WI38 (cell line): ENCODE data around the gene ZIC3.
"Not testable (repeated sequence)": the region's sequence is repeated elsewhere in the genome, so short reads cannot be mapped to it uniquely, and the experiment has no call there.

ENCODE experiments used
- H3K4me3 ChIP-seq: 2 replicates; pipeline ENCODE4 v1.5.1; 2011; ENCODE audit warnings: low read depth, mild to moderate bottlenecking, control low read depth, low read length
- TF ChIP-seq, protein P1 (sequence below): IDR thresholded peaks from 2 replicates; pipeline ENCODE4 v1.5.1; 2012; ENCODE audit warnings: low read depth, mild to moderate bottlenecking, control low read depth, low read length

The ZIC3 gene

DNA sequence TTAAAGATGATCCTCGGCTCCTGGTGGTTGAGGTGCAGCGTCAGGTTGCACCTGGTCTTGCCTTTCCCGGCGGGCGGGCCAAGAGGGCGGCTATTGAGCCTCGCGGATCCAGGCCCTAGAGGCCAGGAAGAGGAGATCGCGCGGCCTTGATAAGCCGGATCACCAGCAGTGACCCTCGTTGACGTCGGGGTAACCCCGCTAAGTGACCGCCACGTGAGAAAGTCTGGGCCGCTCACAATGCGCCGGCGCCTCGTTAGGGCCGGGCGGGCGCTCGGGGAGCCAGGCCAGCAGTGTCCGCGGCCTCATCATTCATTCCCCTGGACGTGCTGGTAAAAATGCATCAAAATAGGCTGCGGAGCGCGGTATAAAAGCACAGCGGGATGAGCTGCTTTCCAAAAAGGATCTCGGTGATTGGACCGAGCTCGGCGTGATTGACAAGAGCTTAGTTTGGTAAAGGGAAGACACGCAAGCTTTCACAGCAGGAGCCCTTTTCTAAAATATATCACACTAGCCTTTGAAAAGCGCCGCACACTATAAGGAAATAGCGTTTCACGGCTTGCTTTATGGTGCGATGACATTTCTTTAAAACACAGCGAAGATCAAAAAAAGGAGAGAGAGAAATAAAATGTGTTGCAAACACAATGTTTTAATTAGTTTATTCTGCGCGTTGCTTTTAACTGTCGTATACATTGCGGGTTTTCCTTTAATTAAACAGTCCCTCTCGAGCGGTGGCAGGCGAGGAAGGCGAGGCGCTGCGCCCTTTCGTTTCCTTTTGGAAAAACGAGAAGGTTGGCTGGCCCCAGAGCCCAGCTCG, 15.9 kb upstream of the ZIC3 start:
- H3K4me3 ChIP-seq, result no peak overlapping the region
- TF ChIP-seq, protein P1, sequence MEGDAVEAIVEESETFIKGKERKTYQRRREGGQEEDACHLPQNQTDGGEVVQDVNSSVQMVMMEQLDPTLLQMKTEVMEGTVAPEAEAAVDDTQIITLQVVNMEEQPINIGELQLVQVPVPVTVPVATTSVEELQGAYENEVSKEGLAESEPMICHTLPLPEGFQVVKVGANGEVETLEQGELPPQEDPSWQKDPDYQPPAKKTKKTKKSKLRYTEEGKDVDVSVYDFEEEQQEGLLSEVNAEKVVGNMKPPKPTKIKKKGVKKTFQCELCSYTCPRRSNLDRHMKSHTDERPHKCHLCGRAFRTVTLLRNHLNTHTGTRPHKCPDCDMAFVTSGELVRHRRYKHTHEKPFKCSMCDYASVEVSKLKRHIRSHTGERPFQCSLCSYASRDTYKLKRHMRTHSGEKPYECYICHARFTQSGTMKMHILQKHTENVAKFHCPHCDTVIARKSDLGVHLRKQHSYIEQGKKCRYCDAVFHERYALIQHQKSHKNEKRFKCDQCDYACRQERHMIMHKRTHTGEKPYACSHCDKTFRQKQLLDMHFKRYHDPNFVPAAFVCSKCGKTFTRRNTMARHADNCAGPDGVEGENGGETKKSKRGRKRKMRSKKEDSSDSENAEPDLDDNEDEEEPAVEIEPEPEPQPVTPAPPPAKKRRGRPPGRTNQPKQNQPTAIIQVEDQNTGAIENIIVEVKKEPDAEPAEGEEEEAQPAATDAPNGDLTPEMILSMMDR, result no peak

DNA sequence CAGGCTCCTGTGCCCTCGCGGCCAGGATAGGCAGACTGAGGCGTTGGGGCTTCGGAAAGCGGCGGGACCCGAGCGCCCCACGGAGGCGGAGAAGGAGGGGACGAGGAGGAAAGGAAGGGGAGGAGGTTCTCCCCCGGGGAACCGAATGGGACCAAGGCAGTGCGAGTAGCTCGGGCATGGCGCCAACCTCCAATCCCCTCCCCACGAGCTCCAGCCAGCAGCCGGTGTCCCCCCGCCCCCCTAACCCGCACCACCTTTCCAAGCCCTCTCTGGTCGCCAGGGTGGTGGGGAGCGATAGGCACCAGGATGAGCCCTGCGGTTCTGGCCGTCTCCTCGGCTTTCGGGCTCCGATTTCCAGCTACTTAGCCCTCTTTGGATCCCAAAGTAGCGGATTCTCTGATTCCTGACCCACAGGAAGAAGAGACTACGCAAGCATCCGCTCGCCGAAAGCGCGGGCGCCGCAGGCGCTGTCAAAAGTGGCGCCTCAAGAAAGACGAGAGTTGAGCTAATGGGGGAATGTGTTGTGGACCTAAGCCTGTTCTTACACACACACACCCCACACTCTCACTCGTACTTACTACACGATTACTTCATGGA, 15.2 kb upstream of the ZIC3 start:
- no peak overlapping the region for H3K4me3 ChIP-seq

DNA sequence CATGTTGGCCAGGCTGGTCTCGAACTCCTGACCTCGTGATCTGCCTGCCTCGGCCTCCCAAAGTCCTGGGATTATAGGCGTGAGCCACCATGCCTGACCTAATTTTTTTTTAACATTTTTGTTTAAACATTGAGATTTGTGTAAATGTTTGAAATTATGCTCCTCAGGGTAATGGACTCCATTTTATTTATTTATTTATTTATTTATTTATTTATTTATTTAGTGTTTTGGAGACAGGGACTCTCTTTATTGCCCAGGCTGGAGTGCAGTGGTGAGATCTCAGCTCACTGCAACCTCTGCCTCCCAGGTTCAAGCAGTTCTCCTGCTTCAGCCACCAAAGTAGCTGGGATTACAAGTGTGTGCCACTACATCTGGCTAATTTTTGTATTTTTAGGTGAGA, 13.8 kb upstream of the ZIC3 start:
- H3K4me3 ChIP-seq, result not testable (repeated sequence)

More for the DNA sequence above, 15.2 kb upstream of the ZIC3 start:
- TF ChIP-seq, protein P1, result no peak

DNA sequence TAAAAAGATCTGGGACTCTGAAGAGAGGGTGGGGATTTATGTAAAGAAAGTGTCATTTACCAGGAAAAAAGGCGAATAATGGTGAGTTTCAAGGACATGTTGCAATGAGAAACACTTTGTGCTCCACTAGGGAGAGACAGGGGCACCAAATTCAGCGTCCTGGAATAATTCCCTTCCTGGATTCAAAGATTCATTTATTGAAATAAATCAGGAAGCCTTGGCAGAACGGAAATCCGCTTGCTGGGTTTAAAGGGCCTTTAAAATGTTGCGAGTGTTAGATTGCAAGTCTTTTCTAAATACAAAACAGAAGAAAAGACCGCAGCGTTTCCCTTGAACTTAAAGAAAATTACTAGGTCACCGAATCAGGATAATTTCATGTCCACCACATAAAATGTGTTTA, 3.8 kb upstream of the ZIC3 start:
- no peak overlapping the region for H3K4me3 ChIP-seq
- TF ChIP-seq, protein P1, result no peak

DNA sequence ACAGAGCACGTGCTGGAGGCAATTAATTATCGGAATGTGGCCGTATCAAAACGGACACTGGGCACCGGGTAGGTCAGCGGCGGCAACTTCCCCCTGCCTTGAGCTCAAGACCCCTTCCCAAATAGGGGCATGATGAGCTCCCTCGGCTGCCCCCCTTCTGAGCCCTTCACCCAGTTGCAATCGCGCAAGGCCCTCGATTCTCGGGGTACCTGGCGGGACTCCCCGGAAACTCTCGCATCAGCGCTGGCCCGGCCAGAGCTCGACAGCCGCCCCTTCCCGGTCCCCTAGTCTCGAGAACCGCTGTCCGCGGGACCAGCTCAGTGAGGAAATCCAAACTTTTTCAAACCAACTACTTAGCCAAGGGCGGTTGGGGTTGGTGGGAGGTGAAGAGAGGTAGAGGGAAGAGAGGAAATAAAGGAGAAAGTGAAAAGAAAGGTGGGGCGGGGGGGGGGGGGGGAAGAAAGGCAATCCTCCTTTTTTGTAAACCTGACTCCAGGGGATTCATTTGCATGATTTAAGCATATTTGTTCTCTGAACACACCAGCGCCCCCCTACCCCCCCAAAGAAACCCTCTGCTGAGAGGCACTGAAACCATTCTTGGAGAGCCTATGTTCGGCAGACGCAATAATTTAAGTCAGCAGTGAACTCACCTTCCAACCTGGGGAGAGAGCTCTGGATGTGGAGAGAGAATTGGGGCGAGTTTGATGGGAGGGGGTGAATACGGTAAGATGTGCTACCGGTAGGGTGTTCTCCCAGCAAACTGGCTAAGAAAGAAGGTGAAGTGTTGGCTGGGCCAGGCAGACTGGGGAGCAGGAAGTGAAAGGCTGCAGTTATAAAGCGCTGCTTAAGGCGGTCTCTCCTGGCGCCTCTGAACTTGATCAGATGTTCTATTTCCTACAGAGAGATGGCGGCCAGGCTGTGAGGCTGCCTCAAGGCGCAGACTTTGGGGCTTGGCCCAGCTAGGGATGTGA, 2.0 kb upstream of the ZIC3 start:
- H3K4me3 ChIP-seq, result no peak overlapping the region
- TF ChIP-seq, protein P1, result no peak

DNA sequence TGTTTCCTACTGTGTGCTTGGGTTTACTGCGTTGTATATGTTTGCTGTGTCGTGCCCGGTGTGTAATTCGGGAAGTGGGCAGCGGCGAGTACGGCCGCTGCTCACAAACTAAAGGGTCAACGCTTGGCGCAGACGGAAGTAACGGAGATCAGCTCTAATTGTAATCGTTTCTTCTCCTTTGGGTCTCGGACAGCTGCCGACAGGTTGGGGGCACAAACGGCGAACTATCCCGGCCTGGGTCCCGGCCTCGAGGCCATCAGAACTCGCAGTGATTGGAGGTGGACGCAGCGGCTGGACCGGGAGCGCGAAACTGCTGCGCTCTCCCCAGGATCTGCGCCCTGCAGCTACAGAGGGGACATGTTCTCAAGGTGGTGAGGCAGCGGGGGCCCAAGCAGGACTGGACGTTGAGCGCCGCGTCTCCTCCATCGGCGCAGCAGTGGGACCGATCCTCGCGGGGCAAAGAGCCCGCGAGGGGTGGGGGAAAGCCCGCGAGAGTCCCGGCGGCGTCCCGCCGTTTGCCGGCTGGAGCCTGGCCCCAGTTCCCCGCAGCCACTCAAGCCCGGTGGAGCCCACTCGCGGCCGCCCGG, 516 bp upstream of the ZIC3 start:
- TF ChIP-seq, protein P1, result no peak
- H3K4me3 ChIP-seq, result peak overlapping the region; percentile 9; the same call in 1 of the 2 replicates
